GM06990 (cell line): ENCODE data around the gene TMEM260.

Source experiments
- DNase-seq: peaks from one replicate; pipeline ENCODE4 v3.0.0-alpha.2; 2011; ENCODE audit not compliant: insufficient read length; ENCODE audit errors: extremely low read depth
- H3K27me3 ChIP-seq: replicated peaks from 2 replicates; pipeline ENCODE4 v1.6.0; 2011; ENCODE audit warnings: low read length; ENCODE audit not compliant: control insufficient read depth, insufficient read depth
- H3K36me3 ChIP-seq: 2 replicates; pipeline ENCODE4 v1.5.1; 2011; ENCODE audit warnings: low read length; ENCODE audit not compliant: control insufficient read depth, insufficient read depth
- H3K4me3 ChIP-seq: replicated peaks from 2 replicates; pipeline ENCODE4 v1.5.1; 2011; ENCODE audit warnings: low read depth, mild to moderate bottlenecking, control low read depth, low read length
- CTCF ChIP-seq: IDR thresholded peaks from 2 replicates; pipeline ENCODE4 v1.5.1; 2011; ENCODE audit warnings: low read length, control low read depth, mild to moderate bottlenecking, inconsistent platforms; ENCODE audit not compliant: insufficient read depth, poor library complexity, severe bottlenecking

TMEM260 gene

GRCh38 chr14:56579345-56580220 lies at the start of gene TMEM260:
TMEM260 (plus strand) TSS chr14:56579798; CDS start chr14:56579915, 117 bp downstream.
- DNase-seq = peak; percentile 89
- Histone ChIP-seq H3K4me3 (peak within 1 kb of the TSS; percentile 84), H3K27me3 (no peaks in the 10 kb centered on the region), H3K36me3 (no peaks in the 10 kb centered on the region)
- peak; percentile 89 for TF ChIP-seq CTCF

- no peak for TF ChIP-seq CTCF
- no peak for DNase-seq
Measured at GRCh38 chr14:56532546-56532945, 47.1 kb upstream of the TMEM260 start.

GRCh38 chr14:56534656-56535055 lies 44.9 kb upstream of the TMEM260 start:
- H3K4me3 ChIP-seq = no peak overlapping the region
- TF ChIP-seq CTCF = no peak
- no peaks in the 10 kb centered on the region for H3K27me3 ChIP-seq
- DNase-seq = no peak
- no peaks in the 10 kb centered on the region for H3K36me3 ChIP-seq

More at GRCh38 chr14:56532546-56532945, 47.1 kb upstream of the TMEM260 start:
- H3K4me3 ChIP-seq = no peak overlapping the region
- no peaks in the 10 kb centered on the region for H3K36me3 ChIP-seq
- no peaks in the 10 kb centered on the region for H3K27me3 ChIP-seq

GRCh38 chr14:56539862-56540261 lies 39.7 kb upstream of the TMEM260 start:
- Histone ChIP-seq H3K4me3 (no peak overlapping the region), H3K36me3 (no peaks in the 10 kb centered on the region), H3K27me3 (no peaks in the 10 kb centered on the region)
- TF ChIP-seq CTCF = no peak
- DNase-seq = no peak

- Histone ChIP-seq H3K4me3 (no peak overlapping the region), H3K27me3 (no peaks in the 10 kb centered on the region), H3K36me3 (no peaks in the 10 kb centered on the region)
- no peak for DNase-seq
- TF ChIP-seq CTCF = no peak
Measured at GRCh38 chr14:56543436-56543835, 36.2 kb upstream of the TMEM260 start.

GRCh38 chr14:56549721-56550120 lies 29.9 kb upstream of the TMEM260 start:
- no peak overlapping the region for H3K4me3 ChIP-seq
- H3K36me3 ChIP-seq = no peaks in the 10 kb centered on the region
- DNase-seq = no peak
- no peaks in the 10 kb centered on the region; the same call in 1 of the 2 replicates for H3K27me3 ChIP-seq
- TF ChIP-seq CTCF = no peak
